Keratinocyte (primary cell): Measurements from ENCODE around the gene TP53BP2. TPM values are rescaled to one million over a fixed set of nuclear protein-coding genes. Genes with fewer than 3 reads are reported as not detected.

Experiments used
- DNase-seq: peaks from one replicate; pipeline ENCODE4 v3.0.0-alpha.2; 2011; ENCODE audit warnings: low read depth, missing footprints, low spot score
- FAIRE-seq: peaks from 2 replicates; lab custom pipeline; 2011; peaks lifted over from hg19 to GRCh38; lab: Jason Lieb, UNC
- H2AFZ ChIP-seq: 2 replicates; pipeline ENCODE4 v1.6.0; 2012; ENCODE audit warnings: low read length, control low read depth, inconsistent platforms; ENCODE audit not compliant: control insufficient read depth
- H3K27ac ChIP-seq: 2 replicates; pipeline ENCODE4 v1.5.1; 2011; ENCODE audit warnings: low read length; ENCODE audit not compliant: control insufficient read depth, insufficient read depth
- H3K27me3 ChIP-seq: 3 replicates; pipeline ENCODE4 v1.6.0; 2011; ENCODE audit warnings: low read length; ENCODE audit not compliant: control insufficient read depth, insufficient read depth; ENCODE audit errors: extremely low read depth
- H3K36me3 ChIP-seq, 2 experiments: 2 replicates in 1 of 2; 3 replicates in 1 of 2; pipeline ENCODE4 v1.5.1; 2011; ENCODE audit warnings: low read length in 2 of 2, mild to moderate bottlenecking in 1 of 2; ENCODE audit not compliant: control insufficient read depth in 2 of 2, insufficient read depth in 2 of 2; ENCODE audit errors: extremely low read depth in 1 of 2
- H3K4me1 ChIP-seq: 3 replicates; pipeline ENCODE4 v1.5.1; 2011; ENCODE audit warnings: low read length; ENCODE audit not compliant: control insufficient read depth, insufficient read depth; ENCODE audit errors: extremely low read depth
- H3K4me2 ChIP-seq: 3 replicates; pipeline ENCODE4 v1.6.0; 2011; ENCODE audit warnings: low read depth, low read length; ENCODE audit not compliant: control insufficient read depth, insufficient read depth; ENCODE audit errors: extremely low read depth
- H3K4me3 ChIP-seq, 3 experiments: fragments of 200-600 bp in 1 of 3; sonication (generic) in 1 of 3; 2 replicates in 2 of 3; 3 replicates in 1 of 3; pipeline ENCODE4 v1.5.1; 2011 to 2016; ENCODE audit warnings: low read length in 3 of 3, mild to moderate bottlenecking in 3 of 3, control low read depth in 2 of 3, inconsistent platforms in 1 of 3, low read depth in 1 of 3, mixed read lengths in 1 of 3, mixed run types in 1 of 3, moderate library complexity in 1 of 3; ENCODE audit not compliant: control insufficient read depth in 2 of 3, insufficient read depth in 2 of 3; ENCODE audit errors: extremely low read depth in 1 of 3
- H3K79me2 ChIP-seq: 2 replicates; pipeline ENCODE4 v1.6.0; 2012; ENCODE audit warnings: low read length; ENCODE audit not compliant: control insufficient read depth, insufficient read depth
- H3K9ac ChIP-seq: 3 replicates; pipeline ENCODE4 v1.6.0; 2011; ENCODE audit warnings: low read length; ENCODE audit not compliant: control insufficient read depth, insufficient read depth; ENCODE audit errors: extremely low read depth
- H3K9me1 ChIP-seq: 3 replicates; pipeline ENCODE4 v1.6.0; 2011; ENCODE audit warnings: low read length; ENCODE audit not compliant: control insufficient read depth, insufficient read depth; ENCODE audit errors: extremely low read depth
- H3K9me3 ChIP-seq: 2 replicates; pipeline ENCODE4 v1.5.1; 2012; ENCODE audit warnings: low read depth, low read length; ENCODE audit not compliant: control insufficient read depth
- H4K20me1 ChIP-seq: 3 replicates; pipeline ENCODE4 v1.6.0; 2011; ENCODE audit warnings: low read length; ENCODE audit not compliant: control insufficient read depth, insufficient read depth; ENCODE audit errors: extremely low read depth
- EZH2 ChIP-seq: IDR thresholded peaks from one replicate; pipeline ENCODE4 v1.6.1; 2012; ENCODE audit warnings: inconsistent platforms, mild to moderate bottlenecking, low read length, moderate library complexity
- dilution Hi-C: fragments of 300-500 bp; cut with MboI; formaldehyde crosslinking; loops from one replicate; pipeline ENCODE4 v1.7.0; 2020; ENCODE audit warnings: low sequenced_read_pairs; ENCODE audit not compliant: extremely low pct_ligation_motif_present
- polyA plus RNA-seq, 5 experiments: library from polyadenylated mRNA; depleted of rRNA in 3 of 5; stranded (reverse) in 3 of 5; stranded (forward) in 1 of 5; unstranded in 1 of 5; fragments of >200 nt; gene quantifications; 1 replicate in 1 of 5; 2 replicates in 3 of 5; 3 replicates in 1 of 5; pipeline versions ENCODE4 v1.2.1 to v1.2.3, GENCODE V29; 2011 to 2012; ENCODE audit warnings: missing spikeins in 2 of 5, low read depth in 1 of 5, low replicate concordance in 1 of 5
- TF ChIP-seq, protein P1 (sequence below), 3 experiments: IDR thresholded peaks in 1 of 3; conservative IDR thresholded peaks in 1 of 3; optimal IDR thresholded peaks in 1 of 3; 2 replicates in 2 of 3; 3 replicates in 1 of 3; pipeline versions ENCODE3 to v1.5.1; 2011; ENCODE audit warnings: low read length in 3 of 3, mild to moderate bottlenecking in 3 of 3, moderate library complexity in 2 of 3, control low read depth in 1 of 3, inconsistent platforms in 1 of 3; ENCODE audit not compliant: insufficient read depth in 2 of 3; ENCODE audit errors: extremely low read depth in 1 of 3

TP53BP2 gene
- polyA plus RNA-seq, 1 donor (not counting 4 experiments of a cell fraction or from before 2014, with no cell fraction given), result 22.5 TPM

GRCh38 chr1:223788746-223789415 is 56.9 kb downstream of the TP53BP2 start:
- Histone ChIP-seq H3K4me3 (no peak overlapping the region), H3K27me3 (no peaks in the 10 kb centered on the region), H3K79me2 (no peaks in the 10 kb centered on the region), H3K9me3 (no peaks in the 10 kb centered on the region), H3K27ac (no peak overlapping the region), H3K4me2 (no peak overlapping the region), H2AFZ (no peak overlapping the region), H3K9ac (no peak overlapping the region), H3K9me1 (no peaks in the 10 kb centered on the region), H3K36me3 (peaks cover 5 to 9% of the 10 kb centered on the region in 2 experiments), H3K4me1 (no peaks in the 10 kb centered on the region), H4K20me1 (no peaks in the 10 kb centered on the region)
- dilution Hi-C loops, result no loop called here
- DNase-seq (no peak), FAIRE-seq (no peak)
- TF ChIP-seq, protein P1, sequence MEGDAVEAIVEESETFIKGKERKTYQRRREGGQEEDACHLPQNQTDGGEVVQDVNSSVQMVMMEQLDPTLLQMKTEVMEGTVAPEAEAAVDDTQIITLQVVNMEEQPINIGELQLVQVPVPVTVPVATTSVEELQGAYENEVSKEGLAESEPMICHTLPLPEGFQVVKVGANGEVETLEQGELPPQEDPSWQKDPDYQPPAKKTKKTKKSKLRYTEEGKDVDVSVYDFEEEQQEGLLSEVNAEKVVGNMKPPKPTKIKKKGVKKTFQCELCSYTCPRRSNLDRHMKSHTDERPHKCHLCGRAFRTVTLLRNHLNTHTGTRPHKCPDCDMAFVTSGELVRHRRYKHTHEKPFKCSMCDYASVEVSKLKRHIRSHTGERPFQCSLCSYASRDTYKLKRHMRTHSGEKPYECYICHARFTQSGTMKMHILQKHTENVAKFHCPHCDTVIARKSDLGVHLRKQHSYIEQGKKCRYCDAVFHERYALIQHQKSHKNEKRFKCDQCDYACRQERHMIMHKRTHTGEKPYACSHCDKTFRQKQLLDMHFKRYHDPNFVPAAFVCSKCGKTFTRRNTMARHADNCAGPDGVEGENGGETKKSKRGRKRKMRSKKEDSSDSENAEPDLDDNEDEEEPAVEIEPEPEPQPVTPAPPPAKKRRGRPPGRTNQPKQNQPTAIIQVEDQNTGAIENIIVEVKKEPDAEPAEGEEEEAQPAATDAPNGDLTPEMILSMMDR (optimal IDR thresholded peaks at IDR 0.05 in 1 of 3, IDR thresholded peaks at IDR 0.05 in 1 of 3, conservative IDR thresholded peaks at IDR 0.05 in 1 of 3; ENCODE audit: extremely low read depth in 1 of 3, insufficient read depth in 2 of 3, low read length in 3 of 3), result no peak
- TF ChIP-seq EZH2, result no peak

DNA sequence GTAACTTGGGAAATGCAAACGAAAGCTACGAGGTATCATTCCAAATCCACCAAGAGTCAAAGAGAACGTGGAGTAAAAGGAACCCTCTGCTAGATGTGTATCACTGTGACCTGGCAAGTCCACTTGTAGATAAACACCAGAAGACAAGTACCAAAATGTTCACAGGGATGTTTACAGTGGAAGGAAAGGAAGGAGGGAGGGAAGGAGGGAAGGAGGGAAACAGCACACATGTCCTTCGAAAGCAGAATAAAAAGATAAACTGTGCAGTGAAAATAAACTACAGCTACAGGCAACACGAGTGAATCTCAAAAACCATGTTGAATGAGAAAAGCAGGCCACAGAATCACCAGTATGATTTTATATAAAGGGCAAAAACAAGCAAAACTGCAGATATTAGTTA is 59.9 kb downstream of the TP53BP2 start:
- H3K9ac ChIP-seq, result no peak overlapping the region
- no peaks in the 10 kb centered on the region for H3K9me1 ChIP-seq
- TF ChIP-seq, protein P1 (optimal IDR thresholded peaks at IDR 0.05 in 1 of 3, IDR thresholded peaks at IDR 0.05 in 1 of 3, conservative IDR thresholded peaks at IDR 0.05 in 1 of 3; ENCODE audit: extremely low read depth in 1 of 3, insufficient read depth in 2 of 3, low read length in 3 of 3), result no peak
- TF ChIP-seq EZH2, result no peak
- H3K79me2 ChIP-seq, result no peaks in the 10 kb centered on the region
- no peaks in the 10 kb centered on the region for H4K20me1 ChIP-seq
- FAIRE-seq (no peak), DNase-seq (no peak)
- H3K4me1 ChIP-seq, result no peaks in the 10 kb centered on the region
- dilution Hi-C loops, result no loop called here
- H3K9me3 ChIP-seq, result no peaks in the 10 kb centered on the region
- H3K4me3 ChIP-seq, result no peak overlapping the region
- no peak overlapping the region for H3K27ac ChIP-seq
- H3K36me3 ChIP-seq, result peaks cover 7 to 12% of the 10 kb centered on the region in 2 experiments
- H3K4me2 ChIP-seq, result no peak overlapping the region
- H2AFZ ChIP-seq, result no peak overlapping the region
- no peaks in the 10 kb centered on the region for H3K27me3 ChIP-seq
